SW480 (cell line): ENCODE data around the gene PDZRN3.

ENCODE experiments used
- DNase-seq: peaks from one replicate; pipeline ENCODE4 v3.0.0-alpha.2; 2016; ENCODE audit warnings: low spot score

Gene PDZRN3

DNA sequence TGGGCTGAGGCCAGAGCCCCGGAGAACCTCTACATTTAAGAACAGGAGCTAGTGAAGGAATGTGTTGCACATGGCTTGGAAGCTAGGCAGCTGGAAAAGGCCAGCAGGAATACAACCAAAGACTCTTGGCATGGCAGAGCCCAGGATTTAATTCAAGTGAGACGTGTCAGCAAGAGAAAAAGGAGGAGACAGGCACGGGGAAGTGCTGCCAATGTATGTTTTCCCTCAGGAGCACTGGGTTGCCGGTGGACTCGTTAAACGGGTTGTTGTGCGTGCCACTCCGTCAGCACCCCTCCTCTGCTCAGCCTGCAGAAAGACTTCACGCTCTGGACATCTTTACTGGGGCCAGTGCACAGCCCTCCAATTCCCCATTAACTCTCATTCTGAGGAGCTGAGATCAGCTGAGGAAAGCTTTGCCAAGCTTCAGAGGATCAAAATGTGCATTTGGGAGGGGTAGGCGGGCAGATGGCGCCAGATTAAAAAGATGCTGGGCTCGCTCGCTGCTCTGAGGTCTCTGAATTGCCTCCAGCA lies 103.7 kb downstream of the PDZRN3 start:
- DNase-seq: no peak

DNA sequence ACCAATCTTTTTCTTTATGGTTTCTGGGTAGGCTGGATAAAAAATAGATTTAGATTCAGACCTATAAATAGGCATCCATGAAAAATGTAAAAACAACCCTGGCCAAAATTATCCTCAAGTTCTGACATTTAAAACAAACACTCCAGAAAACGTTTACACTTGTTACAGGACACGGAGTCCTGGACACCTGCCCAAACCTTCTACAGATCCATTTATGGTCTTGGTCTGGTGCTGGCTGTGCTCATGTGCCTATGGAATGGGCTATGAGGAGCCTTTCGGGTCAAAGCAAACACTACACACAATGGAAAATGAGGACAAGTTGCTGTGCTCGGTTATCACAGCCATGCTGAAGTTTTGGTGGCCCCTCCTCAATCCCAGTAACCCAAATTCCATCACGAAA lies 108.1 kb downstream of the PDZRN3 start:
- DNase-seq: no peak

DNA sequence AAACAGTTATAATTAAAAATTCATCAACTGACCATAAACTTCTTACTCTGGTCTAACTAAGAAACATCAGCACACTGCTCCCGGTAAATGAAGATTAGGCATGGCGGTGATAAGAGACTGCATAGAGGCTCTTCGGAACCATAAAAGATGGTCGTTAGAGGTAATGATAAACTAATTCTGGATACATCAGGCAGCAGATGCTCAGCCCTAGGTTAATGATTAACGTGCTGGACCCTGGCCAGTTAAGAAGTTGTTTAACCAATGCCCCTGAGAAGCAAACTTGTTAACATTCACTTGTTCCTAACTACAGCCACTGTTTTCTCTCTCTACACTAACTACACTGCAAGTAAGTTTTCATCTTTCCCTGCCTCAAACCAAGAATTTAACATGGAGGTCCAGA lies 111.5 kb downstream of the PDZRN3 start:
- peak; percentile 59 for DNase-seq

DNA sequence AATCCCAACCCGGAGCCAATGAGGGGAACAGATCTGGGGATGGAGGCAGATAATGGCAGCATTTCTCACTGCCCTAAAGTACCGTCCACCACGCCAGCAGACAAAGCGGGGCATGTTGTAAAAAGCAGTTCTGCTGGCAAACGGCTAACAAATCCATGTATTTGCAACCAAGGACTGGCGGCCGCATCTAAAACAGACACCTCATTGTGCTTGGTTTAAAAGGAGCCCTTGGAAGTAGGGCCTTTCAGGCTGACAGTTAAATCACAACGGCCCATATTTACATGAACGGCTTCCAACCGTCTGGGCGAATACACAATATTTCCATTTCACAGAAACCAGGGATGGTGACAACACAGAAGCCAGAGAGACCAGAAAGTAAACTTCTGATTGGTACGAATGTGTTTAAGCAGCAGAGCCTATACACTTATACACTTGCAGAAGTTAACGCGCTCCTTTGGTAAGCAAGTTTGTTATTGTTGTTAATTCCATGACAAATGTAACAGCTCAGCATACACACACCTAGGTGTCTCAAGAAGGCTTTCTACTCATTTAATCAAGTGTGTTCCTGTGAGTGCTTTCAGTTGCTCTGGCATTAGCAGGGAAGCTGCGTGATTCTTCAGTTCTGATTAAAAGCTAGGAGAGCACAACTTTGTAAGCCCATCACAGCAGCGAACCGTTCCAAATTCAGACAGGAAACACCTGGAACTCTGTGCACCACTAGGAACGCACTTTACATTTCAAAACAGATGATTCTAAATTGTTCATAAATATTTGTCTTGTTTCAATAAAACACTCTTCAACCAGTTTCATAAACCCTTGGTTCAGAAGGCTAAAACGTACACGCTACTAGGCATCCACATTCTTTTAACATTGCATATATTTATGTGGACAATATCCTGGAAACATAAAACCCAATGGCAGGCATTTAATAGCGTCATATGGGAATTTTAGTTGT lies 112.9 kb downstream of the PDZRN3 start:
- no peak for DNase-seq

DNA sequence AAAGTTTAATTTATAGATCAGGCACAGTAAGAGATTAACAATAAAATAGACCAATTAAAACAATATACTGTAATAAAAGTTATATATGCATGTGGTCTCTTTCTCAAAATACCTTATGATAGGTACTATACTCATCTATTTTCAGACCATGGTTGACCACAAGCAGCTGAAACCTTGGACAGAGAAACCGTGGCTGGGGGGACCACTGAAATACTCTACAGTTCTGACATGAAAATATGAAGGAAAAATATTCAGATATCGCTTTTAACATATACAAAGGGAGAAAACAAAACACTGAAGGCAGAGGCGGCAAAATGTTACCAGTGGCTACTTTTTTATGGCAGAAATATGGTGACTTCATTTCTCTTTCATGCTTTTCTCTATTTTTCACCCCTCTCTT lies 114.0 kb downstream of the PDZRN3 start:
- DNase-seq: no peak

DNA sequence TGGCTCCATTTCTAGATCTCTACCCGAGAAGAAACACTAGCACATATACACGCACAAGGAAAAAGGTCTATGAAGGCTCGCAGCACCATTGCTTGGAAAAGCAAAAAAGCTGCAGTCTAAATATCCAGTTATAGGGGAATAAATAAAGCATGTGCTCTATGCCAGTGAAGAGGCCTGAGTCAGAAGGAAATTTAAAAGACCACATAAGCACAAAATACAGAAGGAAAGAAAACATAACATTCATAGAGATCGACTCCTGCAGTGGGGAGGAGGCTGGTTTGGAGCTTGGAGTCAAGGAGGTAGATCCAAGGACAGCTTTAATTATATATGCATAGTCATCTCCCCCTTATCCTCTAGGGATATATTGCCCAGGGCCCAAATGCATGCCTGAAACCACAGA lies 114.4 kb downstream of the PDZRN3 start:
- DNase-seq: no peak

DNA sequence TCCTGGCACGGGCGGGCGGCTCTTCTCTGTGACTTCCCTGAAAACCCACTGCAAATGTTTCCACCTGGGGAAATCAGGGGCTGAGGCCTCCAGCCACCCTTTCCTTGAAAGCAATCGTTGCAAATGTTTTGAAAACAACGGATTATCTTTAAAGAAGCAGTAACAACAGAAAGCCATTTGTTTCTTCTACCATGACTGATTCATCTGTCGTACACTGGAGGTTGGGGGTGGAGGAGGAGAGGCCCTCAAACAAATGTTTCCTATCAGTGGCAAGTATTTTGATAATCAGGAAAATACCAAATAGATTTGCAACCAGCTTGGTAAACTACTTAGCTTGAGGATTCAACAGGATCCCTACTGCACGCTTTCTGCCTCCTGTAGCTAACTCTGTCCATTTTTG lies 114.9 kb downstream of the PDZRN3 start:
- no peak for DNase-seq

DNA sequence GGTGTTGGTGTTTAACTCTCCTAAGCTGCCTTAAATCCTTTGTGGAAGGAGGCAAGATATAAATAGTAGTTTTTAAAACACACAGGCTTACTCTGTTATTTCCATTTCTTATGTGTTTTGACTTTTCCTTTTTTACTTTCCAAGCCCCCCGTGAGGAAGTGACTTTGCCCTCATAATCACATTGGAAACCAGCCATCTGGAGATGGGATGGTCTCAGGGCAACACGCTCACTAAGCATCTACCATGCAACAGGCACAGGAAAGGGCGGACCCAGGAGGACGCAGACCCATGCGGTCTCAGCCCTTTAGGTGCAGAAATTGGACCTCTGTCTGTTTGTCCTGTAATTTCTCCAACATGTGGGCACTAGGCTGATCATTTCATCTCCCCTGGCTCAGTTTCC lies 115.7 kb downstream of the PDZRN3 start:
- no peak for DNase-seq

DNA sequence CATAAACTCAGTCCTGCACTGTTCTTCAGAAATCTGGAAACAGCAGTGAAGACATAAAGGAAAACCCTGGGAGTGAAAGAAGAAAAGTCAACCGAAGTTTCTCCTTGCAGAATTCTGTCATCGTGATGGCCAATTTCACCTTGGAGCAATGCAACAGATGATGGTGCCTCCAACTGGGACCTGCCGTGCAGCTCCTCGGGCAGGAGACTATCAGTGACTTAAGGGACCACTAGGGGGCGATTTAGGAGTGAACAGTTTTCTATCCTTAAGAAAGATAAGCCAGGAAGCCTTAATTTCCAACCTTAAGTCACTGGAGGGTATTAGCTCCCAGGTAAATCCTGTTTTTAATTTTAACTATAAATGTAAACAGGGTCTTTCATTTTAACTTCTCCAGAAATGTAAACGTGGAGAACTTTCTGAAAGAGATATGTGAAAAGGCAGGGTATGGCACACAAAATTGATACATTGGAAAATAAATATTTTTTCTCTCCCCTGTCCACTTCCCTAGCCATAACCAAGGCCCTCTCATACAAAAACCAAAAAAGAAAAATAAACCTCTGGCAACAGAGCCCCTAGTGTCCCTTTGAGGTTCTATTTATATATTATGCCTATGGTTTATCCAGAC lies 116.3 kb downstream of the PDZRN3 start:
- DNase-seq: peak; percentile 57

DNA sequence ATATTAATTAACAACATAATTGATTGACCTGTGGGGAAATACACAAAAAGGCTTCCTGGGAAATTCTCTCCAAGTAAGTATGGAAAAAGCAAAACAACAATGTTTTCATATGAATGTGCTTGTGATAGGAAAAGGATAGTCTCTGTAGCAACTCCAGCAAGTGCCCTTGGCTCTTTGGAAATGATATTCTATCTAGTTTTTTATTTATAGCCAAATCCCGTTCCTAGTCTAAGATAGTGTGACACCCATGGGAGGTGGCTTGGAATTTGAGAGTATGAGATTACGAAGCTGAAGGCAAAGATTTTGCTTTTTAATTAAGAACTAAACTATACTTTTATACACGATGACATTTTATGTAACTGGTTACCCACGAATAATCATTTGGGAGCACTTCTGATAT lies 119.9 kb downstream of the PDZRN3 start:
- DNase-seq: no peak

DNA sequence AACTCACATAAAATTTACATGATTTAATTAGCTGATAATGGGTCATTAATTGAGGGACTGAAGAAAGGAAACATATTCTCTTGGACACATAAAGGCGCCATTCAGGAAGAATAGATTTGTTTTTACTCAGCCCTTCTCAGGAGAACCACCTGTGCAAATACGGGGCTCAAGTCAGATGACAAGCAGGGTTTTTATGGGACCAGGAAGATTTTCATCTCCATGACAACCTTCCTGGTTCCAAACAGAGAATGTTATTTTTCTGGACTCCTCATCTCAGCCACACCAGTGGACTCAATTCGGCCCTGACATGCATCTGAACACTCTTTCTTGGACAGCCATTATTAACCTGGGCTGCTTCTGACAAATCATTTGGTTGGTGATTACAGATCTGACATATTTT lies 120.5 kb downstream of the PDZRN3 start:
- DNase-seq: no peak

DNA sequence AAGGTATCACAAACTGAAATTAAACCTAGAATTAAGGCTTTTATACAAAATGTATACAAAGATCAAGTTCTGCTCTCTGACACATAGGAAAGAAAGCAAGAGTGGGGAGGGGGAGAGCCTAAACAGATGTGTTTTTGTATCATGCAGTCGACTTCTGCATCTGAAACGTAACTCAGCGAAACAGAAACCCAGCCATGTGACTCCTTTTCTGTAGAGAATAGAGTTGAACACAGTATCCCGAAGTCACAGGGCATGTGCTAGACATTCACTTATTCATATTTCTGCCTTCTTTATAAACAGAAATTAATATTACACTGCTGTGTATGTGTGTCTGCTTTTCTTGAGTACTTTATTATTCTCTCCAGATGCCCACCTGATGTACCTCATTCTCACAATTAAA lies 121.0 kb downstream of the PDZRN3 start:
- DNase-seq: no peak

DNA sequence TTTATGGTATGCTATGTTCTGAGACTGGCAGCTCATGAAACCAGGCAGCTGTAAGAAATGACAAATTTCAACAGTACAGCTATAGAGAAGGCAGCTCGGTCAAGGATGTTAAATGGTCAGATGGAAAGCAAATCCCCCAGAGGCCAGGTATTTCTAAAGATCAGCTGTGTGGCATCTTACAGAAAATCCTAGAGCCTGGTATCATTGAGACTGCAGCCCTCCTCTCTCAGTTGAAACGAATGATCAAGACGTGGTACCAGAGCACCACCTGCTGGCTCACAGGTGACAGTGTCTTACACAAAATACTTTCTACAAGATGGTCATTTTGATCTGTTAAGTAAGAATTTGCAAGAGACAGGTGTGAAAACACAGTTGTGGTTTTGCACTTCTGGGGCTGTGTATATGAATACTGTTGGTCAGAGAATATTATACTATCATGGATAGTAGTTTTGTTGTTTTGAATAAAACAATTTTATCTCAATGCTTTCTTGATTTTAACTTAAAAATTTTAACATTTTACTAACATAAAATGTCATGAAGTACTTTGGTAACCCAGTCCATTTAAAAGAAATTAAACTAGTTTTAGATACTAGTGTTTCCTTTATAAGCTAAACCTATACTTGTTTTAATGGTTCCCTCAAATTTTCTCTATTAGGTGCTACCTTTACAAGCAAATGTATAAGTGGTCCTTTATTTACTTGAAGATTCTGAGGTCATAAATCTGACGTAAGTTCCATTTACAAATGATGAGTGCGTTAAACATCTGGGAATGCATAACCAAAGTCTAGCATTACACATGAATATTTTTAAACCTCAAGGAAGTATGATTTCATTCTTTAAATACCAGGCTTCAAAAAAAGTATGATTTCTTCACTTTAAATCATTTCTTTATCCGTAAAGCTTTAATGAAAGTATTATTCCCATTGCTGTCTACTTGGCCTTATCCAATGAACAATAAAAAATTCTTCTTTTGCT lies 121.8 kb downstream of the PDZRN3 start:
- peak; percentile 60 for DNase-seq

DNA sequence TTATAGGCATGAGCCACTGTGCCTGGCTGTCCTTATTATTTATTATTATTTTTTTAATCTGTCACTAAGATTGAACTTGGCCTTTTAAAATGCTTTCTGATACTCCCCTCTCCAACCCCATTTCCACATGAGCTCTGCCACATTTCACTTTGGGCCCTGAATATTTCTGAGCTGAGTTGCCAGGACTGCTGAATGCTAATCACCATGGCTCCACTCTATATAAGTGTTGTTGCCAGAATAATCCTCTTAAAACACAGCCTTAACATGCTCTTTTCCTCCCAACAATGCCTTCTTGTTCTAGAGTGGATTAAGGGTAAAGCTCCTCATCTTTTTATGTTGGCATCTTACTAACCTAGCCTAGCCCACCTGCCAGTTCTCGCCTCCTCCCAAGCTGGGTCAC lies 124.4 kb downstream of the PDZRN3 start:
- DNase-seq: no peak

DNA sequence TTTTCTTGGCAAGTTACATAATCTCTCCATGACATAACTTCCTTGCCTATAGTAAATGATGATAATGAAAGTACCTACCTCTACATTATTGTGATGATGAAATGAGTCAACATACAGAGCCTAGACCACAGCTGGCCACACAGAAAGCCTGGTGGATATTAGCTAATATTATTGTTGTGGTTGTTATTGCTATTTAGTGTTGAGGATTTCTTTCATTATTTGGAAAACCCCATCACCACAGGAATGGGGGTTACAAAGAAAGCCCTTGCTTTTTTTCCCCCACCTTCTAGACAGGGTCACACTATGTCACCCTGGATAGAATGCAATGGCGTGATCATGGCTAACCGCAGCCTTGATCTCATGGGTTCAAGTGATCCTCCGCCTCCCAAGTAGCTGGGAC lies 125.0 kb downstream of the PDZRN3 start:
- peak; percentile 11 for DNase-seq

DNA sequence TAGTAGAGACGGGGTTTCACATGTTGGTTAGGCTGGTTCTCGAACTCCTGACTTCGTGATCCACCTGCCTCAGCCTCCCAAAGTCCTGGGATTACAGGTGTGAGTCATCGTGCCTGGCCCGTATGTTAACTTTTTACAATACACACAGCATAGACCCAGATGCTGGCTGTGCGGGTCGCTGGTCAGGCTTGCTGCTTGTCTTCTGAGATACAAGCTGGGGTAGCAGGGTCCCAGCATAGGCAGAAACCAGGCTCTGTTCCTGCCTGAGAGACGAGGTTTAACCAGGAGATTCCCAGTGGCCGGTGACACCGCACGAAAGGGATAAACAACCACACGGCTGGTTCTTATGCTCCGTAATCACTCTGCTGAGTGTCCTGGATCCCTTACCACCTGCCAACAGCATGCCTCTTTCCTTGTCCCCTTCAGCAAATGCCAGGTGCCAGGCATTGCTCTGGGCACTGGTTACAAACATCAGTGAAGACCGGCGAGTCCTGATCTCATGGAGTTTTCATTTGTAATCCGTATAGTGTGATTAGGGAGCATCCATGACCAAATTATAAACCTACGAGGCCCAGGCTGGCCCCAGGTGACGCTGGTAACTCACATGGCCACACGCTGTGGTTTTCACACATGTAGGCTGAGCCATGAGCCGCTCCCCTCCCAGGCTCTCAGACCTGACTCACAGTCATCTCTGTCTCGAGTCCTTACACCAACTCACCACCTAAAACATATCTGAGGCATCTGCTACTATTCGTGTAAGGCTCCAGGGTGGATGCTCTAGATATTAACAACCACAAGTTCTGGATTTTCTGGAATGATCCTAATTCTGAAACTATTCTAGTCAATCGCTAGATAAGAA lies 125.7 kb downstream of the PDZRN3 start:
- DNase-seq: peak; percentile 17

DNA sequence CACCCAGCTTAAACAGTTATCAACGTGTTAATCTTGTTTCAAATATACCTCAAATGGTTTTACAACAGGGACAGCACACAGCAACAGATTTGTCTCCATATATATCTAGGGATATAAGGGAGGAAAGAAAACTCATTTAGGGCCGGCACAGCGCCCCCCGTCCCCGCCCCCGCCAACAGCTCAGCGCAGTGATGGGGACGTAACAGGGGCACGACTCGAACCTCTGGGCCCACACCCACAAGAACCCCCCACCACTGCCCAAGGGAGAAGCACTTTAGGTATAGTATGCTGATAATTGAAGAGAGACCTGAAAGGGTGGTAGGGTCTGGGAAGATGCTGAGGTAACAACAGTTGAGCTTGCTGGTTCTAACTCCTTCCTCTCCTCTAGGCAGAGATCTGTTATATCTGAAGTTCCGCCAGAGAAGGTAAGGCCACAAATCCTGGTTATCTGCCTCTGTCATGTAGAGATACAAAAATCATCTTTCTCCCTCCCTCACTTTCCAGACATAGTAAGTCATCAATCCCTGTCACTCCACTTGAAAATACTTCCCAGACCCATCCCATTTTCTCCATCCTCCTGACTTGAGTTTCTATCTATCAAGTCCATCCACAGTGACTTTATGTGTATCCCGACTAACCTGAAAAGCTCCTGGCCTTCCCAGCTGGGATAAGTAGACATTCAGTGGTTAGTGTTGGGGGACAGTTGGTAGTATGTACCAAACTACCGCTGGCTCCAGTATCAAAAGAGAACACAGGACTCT lies 126.9 kb downstream of the PDZRN3 start:
- no peak for DNase-seq

DNA sequence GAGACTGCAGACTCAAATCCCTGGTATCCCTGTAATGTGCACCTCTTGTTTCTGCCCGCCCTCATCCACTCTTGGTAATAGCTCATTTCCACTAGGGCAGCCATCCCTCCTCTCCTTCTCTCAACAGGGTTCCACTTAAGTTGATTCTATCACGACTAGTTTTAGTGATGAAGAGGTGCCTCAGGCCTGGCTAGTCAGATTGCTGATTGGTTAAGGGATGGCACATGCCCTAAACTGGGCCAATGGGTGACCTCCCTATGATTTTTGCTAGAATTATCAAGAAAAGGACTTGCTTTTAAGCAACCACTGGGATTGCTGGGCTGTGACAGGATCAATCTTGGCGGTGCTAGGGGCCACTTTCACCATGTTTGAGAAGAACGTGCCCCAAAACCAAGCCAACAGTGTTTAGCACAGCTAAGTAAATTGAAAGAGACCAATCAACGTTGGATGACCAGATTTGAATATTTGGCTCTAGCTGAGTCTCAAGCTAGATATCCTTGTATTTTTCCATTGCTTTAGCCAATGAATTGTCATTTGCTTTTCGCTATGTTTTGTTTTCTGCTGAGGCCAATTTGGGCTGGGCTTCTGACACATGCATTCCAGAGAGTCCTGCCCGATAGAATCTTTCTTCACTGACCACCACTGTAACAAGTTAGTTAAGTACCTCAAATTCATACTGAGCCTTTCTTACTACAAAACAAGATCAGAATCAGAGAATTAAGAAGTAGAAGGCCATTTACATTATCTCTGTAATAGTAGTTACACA lies 131.0 kb downstream of the PDZRN3 start:
- no peak for DNase-seq

DNA sequence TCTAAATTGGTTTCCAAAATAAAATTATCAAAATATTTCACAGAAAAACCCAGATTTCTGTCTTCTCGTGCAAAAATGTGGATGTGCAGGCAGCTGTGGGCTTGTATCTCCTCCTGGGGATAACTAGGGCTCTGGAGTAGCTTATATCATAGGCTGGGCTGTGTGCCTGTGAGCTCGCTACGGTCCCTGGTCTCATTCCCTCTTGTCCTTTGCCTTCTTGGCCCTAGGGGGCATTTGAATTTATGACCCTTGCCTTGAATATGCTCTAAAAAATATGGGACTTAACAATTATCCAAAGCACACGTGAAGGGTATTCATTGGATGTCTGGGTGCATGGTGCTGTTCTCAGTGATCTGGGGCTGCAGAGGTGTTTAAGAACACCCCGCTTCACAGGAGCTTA lies 132.6 kb downstream of the PDZRN3 start:
- DNase-seq: no peak

DNA sequence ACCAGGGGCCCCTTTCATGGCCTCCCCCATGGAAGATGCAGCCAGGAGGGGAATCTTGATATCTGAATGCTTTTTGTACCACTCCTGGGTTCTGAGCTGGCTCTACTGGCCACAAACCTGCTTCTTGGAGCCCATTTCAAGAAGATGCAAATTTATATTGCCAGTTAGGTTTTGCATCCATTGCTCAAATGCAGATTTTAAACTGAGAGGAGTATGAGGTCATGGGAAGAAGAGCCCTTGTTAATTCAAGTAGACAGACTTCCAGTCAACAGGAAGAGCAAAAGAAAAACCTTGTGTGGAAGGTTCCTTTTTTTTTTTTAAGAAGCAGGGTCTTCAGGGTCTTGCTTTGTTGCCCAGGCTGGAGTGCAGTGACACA lies 133.5 kb downstream of the PDZRN3 start:
- DNase-seq: no peak
